Measurements from ENCODE around the gene GRHL3.

DNA sequence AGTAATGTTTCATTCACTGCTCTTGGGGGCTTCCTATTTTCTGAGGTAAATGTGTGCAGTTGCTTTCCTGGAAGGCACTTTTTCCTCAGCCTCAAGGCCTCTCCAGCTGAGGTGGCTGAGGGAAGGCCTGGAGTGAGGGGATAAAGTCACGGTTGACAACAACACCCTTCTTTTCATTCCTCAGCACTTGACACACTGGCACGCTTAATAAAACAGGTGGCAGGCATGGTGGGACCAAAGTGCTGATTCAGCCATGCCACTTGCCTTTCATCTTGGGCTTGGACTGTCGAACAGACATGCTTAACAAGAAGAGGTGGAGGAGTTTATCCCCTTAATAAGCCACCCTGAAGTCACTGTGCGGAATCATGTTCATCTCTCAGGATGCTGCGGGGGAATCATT lies 23.6 kb upstream of the GRHL3 start:
- TF ChIP-seq, protein P1, sequence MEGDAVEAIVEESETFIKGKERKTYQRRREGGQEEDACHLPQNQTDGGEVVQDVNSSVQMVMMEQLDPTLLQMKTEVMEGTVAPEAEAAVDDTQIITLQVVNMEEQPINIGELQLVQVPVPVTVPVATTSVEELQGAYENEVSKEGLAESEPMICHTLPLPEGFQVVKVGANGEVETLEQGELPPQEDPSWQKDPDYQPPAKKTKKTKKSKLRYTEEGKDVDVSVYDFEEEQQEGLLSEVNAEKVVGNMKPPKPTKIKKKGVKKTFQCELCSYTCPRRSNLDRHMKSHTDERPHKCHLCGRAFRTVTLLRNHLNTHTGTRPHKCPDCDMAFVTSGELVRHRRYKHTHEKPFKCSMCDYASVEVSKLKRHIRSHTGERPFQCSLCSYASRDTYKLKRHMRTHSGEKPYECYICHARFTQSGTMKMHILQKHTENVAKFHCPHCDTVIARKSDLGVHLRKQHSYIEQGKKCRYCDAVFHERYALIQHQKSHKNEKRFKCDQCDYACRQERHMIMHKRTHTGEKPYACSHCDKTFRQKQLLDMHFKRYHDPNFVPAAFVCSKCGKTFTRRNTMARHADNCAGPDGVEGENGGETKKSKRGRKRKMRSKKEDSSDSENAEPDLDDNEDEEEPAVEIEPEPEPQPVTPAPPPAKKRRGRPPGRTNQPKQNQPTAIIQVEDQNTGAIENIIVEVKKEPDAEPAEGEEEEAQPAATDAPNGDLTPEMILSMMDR (IDR thresholded peaks at IDR 0.05), result no peak
- no peak for TF ChIP-seq POLR2AphosphoS5 (IDR thresholded peaks at IDR 0.05)

Data from transverse colon (tissue), 4 donors.